HCT116 (cell line): ENCODE data around the gene SELPLG. TPM values are rescaled to one million over a fixed set of nuclear protein-coding genes. Genes with fewer than 3 reads are reported as not detected.

Source experiments
- ATAC-seq: fragments of 200-7000 bp; cut with Tn5 transposase; 2 replicates; pipeline ENCODE4 v1.9.1; 2020; ENCODE audit warnings: mild to moderate bottlenecking, moderate library complexity
- BruUV-seq: library from RNA; stranded (reverse); fragments of 400-500 nt; replicated peaks from 2 replicates; lab custom pipeline; 2021; lab: Mats Ljungman, UMichigan
- CTCF ChIA-PET: fragments of 300-600 bp; sonication (Branson Sonifier 250); formaldehyde crosslinking; loops from one replicate; lab custom pipeline; 2021; ENCODE audit warnings: antibody characterized with exemption; lab: Charles Lee
- POLR2A ChIA-PET: fragments of 300-600, 350-600 bp; sonication (Branson Sonifier 250); formaldehyde crosslinking; loops from one replicate; lab custom pipeline; 2021; ENCODE audit warnings: antibody characterized with exemption; lab: Charles Lee
- RAD21 ChIA-PET, 2 experiments: fragments of 300-600 bp; sonication (Branson Sonifier 250); formaldehyde crosslinking; loops; one replicate each; lab custom pipeline; 2023; ENCODE audit warnings: low total read pairs in 2 of 2; ENCODE audit not compliant: uncharacterized antibody in 2 of 2, unreplicated experiment in 2 of 2, low non-redundant PET in 1 of 2; lab: Charles Lee
- DNase-seq: peaks from one replicate; pipeline ENCODE4 v3.0.0-alpha.2; 2010; ENCODE audit warnings: low read depth, low spot score
- H2AFZ ChIP-seq: fragments of 200-600 bp; shearing (Covaris generic), sonication (generic); 2 replicates; pipeline ENCODE4 v1.6.1; 2017; ENCODE audit warnings: low read depth, mixed run types, mixed read lengths, antibody characterized with exemption, low read length; ENCODE audit not compliant: poor library complexity, severe bottlenecking
- H3K27ac ChIP-seq: 2 replicates; pipeline ENCODE4 v1.5.1; 2012; ENCODE audit warnings: low read depth, low read length
- H3K27me3 ChIP-seq: fragments of 200-600 bp; sonication (generic); 2 replicates; pipeline ENCODE4 v1.6.1; 2016; ENCODE audit warnings: mixed run types, low read length, mixed read lengths; ENCODE audit not compliant: insufficient read depth
- H3K36me3 ChIP-seq, 2 experiments: fragments of 200-500 bp in 1 of 2; fragments of 200-600 bp in 1 of 2; sonication (Bioruptor generic) in 1 of 2; sonication (generic) in 1 of 2; 2 replicates each; pipeline versions ENCODE4 v1.5.1 to v1.6.1; 2014 to 2016; ENCODE audit warnings: low read length in 2 of 2, inconsistent platforms in 1 of 2, mixed read lengths in 1 of 2, mixed run types in 1 of 2; ENCODE audit not compliant: insufficient read depth in 2 of 2, control insufficient read depth in 1 of 2
- H3K4me1 ChIP-seq, 2 experiments: fragments of 200-600 bp in 1 of 2; sonication (generic) in 1 of 2; 2 replicates each; pipeline versions ENCODE4 v1.5.1 to v1.6.1; 2012 to 2017; ENCODE audit warnings: low read length in 2 of 2, inconsistent platforms in 1 of 2, mild to moderate bottlenecking in 1 of 2, mixed read lengths in 1 of 2, mixed run types in 1 of 2, moderate library complexity in 1 of 2; ENCODE audit not compliant: insufficient read depth in 2 of 2, control insufficient read depth in 1 of 2
- H3K4me2 ChIP-seq: fragments of 200-600 bp; sonication (generic); 2 replicates; pipeline ENCODE4 v1.6.1; 2017; ENCODE audit warnings: mixed run types, low read length, mixed read lengths
- H3K4me3 ChIP-seq, 2 experiments: fragments of 200-600 bp in 1 of 2; sonication (generic) in 1 of 2; replicated peaks in 1 of 2; 2 replicates each; pipeline ENCODE4 v1.5.1; 2011 to 2016; ENCODE audit warnings: low read length in 2 of 2, control low read depth in 1 of 2, low read depth in 1 of 2, mild to moderate bottlenecking in 1 of 2, mixed read lengths in 1 of 2, mixed run types in 1 of 2
- H3K79me2 ChIP-seq: fragments of 200-600 bp; sonication (generic); 2 replicates; pipeline ENCODE4 v1.6.1; 2017; ENCODE audit warnings: mild to moderate bottlenecking, mixed run types, low read length, moderate library complexity, mixed read lengths; ENCODE audit not compliant: insufficient read depth
- H3K9ac ChIP-seq: fragments of 200-600 bp; sonication (generic); 2 replicates; pipeline ENCODE4 v1.6.1; 2016; ENCODE audit warnings: low read length, mixed read lengths
- H3K9me2 ChIP-seq: fragments of 200-600 bp; sonication (generic), shearing (Covaris generic); 2 replicates; pipeline ENCODE4 v1.6.1; 2017; ENCODE audit warnings: mixed run types, mild to moderate bottlenecking, moderate library complexity; ENCODE audit not compliant: insufficient read depth
- H3K9me3 ChIP-seq, 2 experiments: fragments of 200-500 bp in 1 of 2; fragments of 200-600 bp in 1 of 2; sonication (Bioruptor generic) in 1 of 2; sonication (generic) in 1 of 2; 2 replicates each; pipeline ENCODE4 v1.6.1; 2014 to 2017; ENCODE audit warnings: low read length in 2 of 2, mixed read lengths in 2 of 2, inconsistent platforms in 1 of 2, low read depth in 1 of 2, mild to moderate bottlenecking in 1 of 2, mixed run types in 1 of 2, moderate library complexity in 1 of 2; ENCODE audit not compliant: control insufficient read depth in 1 of 2, insufficient read depth in 1 of 2
- H4K20me1 ChIP-seq: fragments of 200-600 bp; sonication (generic), shearing (Covaris generic); 2 replicates; pipeline ENCODE4 v1.6.1; 2017; ENCODE audit warnings: mixed run types, mild to moderate bottlenecking, moderate library complexity; ENCODE audit not compliant: insufficient read depth
- CEBPB ChIP-seq: IDR thresholded peaks from 2 replicates; pipeline ENCODE4 v1.6.1; 2012; ENCODE audit warnings: low read depth
- EGR1 ChIP-seq: IDR thresholded peaks from 2 replicates; pipeline ENCODE4 v1.6.1; 2012; ENCODE audit warnings: low read depth
- FOSL1 ChIP-seq: IDR thresholded peaks from 2 replicates; pipeline ENCODE4 v1.6.1; 2012; ENCODE audit warnings: low read depth
- MAX ChIP-seq: IDR thresholded peaks from 2 replicates; pipeline ENCODE4 v1.6.1; 2012
- POLR2A ChIP-seq: IDR thresholded peaks from 2 replicates; pipeline ENCODE4 v1.7.0; 2011; ENCODE audit warnings: borderline replicate concordance; ENCODE audit not compliant: insufficient read depth, insufficient read length; ENCODE audit errors: extremely low read depth
- POLR2AphosphoS5 ChIP-seq: IDR thresholded peaks from 2 replicates; pipeline ENCODE4 v1.6.1; 2011; ENCODE audit warnings: mild to moderate bottlenecking, low read depth, low read length, moderate library complexity
- RAD21 ChIP-seq: IDR thresholded peaks from 2 replicates; pipeline ENCODE4 v1.6.1; 2012; ENCODE audit warnings: low read depth, mild to moderate bottlenecking
- REST ChIP-seq: IDR thresholded peaks from 2 replicates; pipeline ENCODE4 v1.6.1; 2012; ENCODE audit warnings: low read depth
- SIN3A ChIP-seq: IDR thresholded peaks from 2 replicates; pipeline ENCODE4 v1.6.1; 2012; ENCODE audit warnings: low read depth
- SP1 ChIP-seq: IDR thresholded peaks from 2 replicates; pipeline ENCODE4 v1.6.1; 2012; ENCODE audit warnings: low read depth
- TCF7L2 ChIP-seq: IDR thresholded peaks from 2 replicates; pipeline ENCODE4 v1.7.0; 2011; ENCODE audit warnings: borderline replicate concordance, inconsistent platforms; ENCODE audit not compliant: insufficient read depth, insufficient read length; ENCODE audit errors: extremely low read depth
- YY1 ChIP-seq: IDR thresholded peaks from 2 replicates; pipeline ENCODE4 v1.6.1; 2011; ENCODE audit warnings: low read length, low read depth, moderate library complexity, mild to moderate bottlenecking; ENCODE audit not compliant: insufficient replicate concordance; ENCODE audit errors: extremely low read depth
- intact Hi-C: fragments of 100-400 bp; cut with micrococcal nuclease; formaldehyde crosslinking; loops from 2 replicates; pipeline ENCODE4 v1.10.0; 2022
- total RNA-seq: library from RNA; stranded (reverse); gene quantifications from one replicate; pipeline ENCODE4 v1.2.1, GENCODE V29; 2021; ENCODE audit not compliant: unreplicated experiment
- TF ChIP-seq, protein P1 (sequence below): IDR thresholded peaks from 2 replicates; pipeline ENCODE4 v1.6.1; 2011; ENCODE audit warnings: mild to moderate bottlenecking, low read length, moderate library complexity; ENCODE audit not compliant: insufficient replicate concordance; ENCODE audit errors: extremely low read depth

SELPLG gene
- total RNA-seq, 1 experiment from 2014 or later, result 1.2 TPM

DNA sequence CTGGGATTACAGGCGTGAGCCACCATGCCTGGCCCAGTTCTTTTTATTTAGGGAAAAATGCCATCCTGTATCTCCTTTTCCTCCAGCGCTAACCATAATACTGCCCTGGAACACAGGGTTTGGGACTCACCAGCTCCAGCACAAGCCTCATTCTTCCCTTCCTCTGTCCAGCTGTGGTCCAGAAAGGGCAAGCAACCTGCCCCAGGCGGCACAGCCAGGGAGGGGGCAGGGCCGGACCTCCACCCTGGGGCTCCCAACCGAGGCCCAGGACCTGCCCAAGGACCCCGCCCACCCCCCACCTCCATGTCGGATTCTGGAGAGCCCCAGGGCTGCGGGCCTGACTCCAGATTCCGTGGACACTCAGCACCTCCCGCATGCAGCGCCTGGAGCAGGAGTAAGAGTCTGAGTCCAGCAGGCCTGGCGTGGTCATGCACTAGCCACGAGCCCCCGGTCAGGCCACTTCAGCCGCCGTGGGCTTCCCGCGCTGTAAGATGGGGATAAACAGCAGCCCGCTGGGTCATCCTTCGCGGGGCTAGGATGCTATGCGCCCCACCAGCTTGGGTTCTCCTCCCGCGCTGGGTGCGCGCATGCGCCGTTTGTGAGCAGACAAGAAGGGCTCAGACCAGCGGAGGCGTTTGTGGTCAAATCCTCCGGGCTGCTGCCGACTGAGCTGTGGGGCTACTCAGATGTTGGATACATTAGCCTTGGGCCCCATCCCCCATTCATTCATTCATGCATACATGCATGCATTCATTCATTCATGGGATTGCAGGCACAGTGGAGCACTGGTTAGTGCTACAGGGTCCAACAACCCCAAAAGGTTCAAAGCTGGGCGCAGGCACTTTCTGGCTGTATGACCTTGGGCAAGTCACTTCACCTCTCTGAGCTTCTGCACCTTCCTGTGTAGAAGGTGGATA, 52.1 kb downstream of the SELPLG start:
- H3K79me2 ChIP-seq, result no peaks in the 10 kb centered on the region
- no peak overlapping the region for H3K27ac ChIP-seq
- intact Hi-C loops, result no loop called here
- H3K27me3 ChIP-seq, result no peaks in the 10 kb centered on the region
- H3K4me2 ChIP-seq, result no peak overlapping the region
- no peaks in the 10 kb centered on the region for H3K4me1 ChIP-seq
- DNase-seq (no peak), ATAC-seq (no peak)
- ChIA-PET CTCF (no interaction called here), POLR2A (no interaction called here), RAD21 (no interaction called here)
- no peak overlapping the region for H3K4me3 ChIP-seq
- no peak for TF ChIP-seq SIN3A
- TF ChIP-seq SP1, result no peak
- no peak for TF ChIP-seq CEBPB
- TF ChIP-seq RAD21, result no peak
- TF ChIP-seq REST, result no peak
- TF ChIP-seq YY1, result no peak
- no peak for TF ChIP-seq POLR2AphosphoS5
- no peak for TF ChIP-seq MAX
- no peak for TF ChIP-seq TCF7L2
- TF ChIP-seq FOSL1, result no peak
- TF ChIP-seq, protein P1, sequence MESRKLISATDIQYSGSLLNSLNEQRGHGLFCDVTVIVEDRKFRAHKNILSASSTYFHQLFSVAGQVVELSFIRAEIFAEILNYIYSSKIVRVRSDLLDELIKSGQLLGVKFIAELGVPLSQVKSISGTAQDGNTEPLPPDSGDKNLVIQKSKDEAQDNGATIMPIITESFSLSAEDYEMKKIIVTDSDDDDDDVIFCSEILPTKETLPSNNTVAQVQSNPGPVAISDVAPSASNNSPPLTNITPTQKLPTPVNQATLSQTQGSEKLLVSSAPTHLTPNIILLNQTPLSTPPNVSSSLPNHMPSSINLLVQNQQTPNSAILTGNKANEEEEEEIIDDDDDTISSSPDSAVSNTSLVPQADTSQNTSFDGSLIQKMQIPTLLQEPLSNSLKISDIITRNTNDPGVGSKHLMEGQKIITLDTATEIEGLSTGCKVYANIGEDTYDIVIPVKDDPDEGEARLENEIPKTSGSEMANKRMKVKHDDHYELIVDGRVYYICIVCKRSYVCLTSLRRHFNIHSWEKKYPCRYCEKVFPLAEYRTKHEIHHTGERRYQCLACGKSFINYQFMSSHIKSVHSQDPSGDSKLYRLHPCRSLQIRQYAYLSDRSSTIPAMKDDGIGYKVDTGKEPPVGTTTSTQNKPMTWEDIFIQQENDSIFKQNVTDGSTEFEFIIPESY, result no peak
- no peak for TF ChIP-seq POLR2A
- no peak for TF ChIP-seq EGR1
- H3K36me3 ChIP-seq, result no peaks in the 10 kb centered on the region
- no peaks in the 10 kb centered on the region for H3K9me2 ChIP-seq
- H3K9me3 ChIP-seq, result no peaks in the 10 kb centered on the region
- H2AFZ ChIP-seq, result no peak overlapping the region
- no TSS peak for BruUV-seq
- H3K9ac ChIP-seq, result no peak overlapping the region
- H4K20me1 ChIP-seq, result no peaks in the 10 kb centered on the region
